NCI-H1694 treated with DMSO at 0.1 percent for 48 hours (cell line): ENCODE data around the gene SUSD2.
"Not testable (repeated sequence)": the region's sequence is repeated elsewhere in the genome, so short reads cannot be mapped to it uniquely, and the experiment has no call there.

Experiments used
- DNase-seq: peaks from one replicate; lab custom pipeline; 2025; lab: John Stamatoyannopoulos, UW

The SUSD2 gene

GRCh38 chr22:24181088-24181995, at the start of gene SUSD2:
SUSD2 (plus strand) TSS chr22:24181487; CDS start chr22:24181520, 33 bp downstream.
- peak; percentile 20 for DNase-seq

- no peak for DNase-seq
These were observed 47.9 kb upstream of the SUSD2 start for GRCh38 chr22:24133187-24133965.

- no peak for DNase-seq
These were observed 47.0 kb upstream of the SUSD2 start for GRCh38 chr22:24134090-24134846.

DNA sequence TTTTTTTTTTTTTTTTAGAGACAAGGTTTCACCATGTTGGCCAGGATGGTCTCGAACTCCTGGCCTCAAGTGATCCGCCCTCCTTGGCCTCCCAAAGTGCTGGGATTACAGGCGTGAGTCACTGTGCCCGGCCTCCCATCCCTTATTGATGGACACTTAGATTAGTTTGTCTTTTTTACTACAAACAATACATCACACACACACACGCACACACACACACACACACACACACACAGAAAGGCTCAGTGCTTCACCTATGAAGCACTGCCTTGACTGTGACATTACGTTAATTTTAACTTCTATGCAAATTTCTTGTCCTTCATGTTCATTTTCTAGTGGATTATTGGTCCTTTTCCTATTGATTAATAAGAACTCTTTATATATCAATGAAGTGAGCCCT, 44.8 kb upstream of the SUSD2 start:
- not testable (repeated sequence) for DNase-seq

- no peak for DNase-seq
These were observed 43.7 kb upstream of the SUSD2 start for GRCh38 chr22:24137595-24137994.

- DNase-seq = no peak
These were observed 42.5 kb upstream of the SUSD2 start for GRCh38 chr22:24138649-24139420.

GRCh38 chr22:24140357-24140756, 40.9 kb upstream of the SUSD2 start:
- DNase-seq = no peak

DNA sequence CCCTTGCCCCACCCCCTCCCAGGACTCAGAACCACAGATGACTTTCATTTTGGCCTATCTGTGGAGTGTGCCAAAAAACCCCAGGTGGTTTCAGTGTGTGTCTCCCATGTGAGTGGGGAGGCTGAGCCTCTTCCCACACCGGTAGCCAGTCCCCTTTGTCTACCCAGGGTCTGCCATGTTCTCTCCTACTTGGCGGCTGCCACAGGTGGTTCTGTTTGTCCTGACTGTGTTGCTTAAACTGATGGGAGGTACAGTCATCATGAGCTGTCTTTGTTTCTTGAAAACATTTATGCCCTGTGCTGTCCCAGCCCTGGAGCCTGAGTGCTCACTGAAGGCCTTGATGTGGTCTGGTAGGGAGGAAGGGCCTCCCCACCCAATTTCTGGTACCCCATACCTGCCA, 39.7 kb upstream of the SUSD2 start:
- no peak for DNase-seq

- no peak for DNase-seq
These were observed 39.0 kb upstream of the SUSD2 start for GRCh38 chr22:24142241-24142640.

GRCh38 chr22:24142831-24143230, 38.5 kb upstream of the SUSD2 start:
- no peak for DNase-seq

DNA sequence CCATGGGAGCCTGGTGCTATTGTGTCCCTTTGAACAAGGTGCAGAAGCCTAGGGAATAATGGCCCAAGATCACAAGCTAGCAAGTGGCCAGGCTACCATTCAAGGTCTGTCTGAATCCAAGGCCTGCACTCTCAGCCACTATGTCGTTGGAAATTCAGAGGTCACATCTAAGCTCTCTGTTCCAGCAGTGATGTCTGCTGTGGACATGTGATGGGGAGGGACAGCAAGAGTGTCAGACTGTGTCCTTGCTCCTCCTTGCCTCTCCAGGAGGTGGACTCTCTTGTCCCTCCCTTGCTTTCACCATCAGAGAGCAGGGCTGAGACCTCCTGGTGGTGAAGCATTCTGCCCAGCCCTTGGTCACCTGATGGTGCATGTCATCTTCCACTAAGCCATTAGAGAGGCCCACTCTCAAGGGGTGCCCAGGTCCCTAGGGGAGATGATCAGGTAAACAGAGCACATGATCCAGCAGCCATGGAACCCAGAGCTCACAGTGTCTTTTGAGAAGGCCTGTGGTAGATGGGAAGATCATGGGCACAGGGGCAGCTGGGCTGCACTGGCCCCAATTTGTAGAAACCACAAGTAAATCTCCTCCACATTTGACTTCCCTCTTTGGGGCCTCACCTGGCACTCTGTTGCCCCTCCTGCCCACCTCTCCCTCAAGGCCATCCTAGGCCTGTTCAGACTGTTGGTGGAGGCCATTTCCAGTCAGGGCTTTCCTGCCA, 37.1 kb upstream of the SUSD2 start:
- DNase-seq = no peak

DNA sequence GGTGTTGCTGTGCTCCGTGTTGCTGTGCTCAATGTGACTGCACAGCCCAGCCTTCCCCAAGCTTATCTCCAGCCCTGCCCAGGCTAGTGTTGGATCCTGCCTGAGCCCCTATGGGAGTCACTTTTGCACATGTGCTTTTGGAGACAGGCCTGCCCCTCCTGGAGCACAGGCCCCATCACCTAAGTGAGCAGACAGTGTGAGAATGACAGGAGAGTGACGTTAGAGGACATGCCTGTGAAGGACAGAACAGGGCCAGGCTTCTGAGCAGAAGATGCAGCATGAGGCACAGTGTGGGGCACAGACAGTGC, 36.6 kb upstream of the SUSD2 start:
- DNase-seq = no peak

DNA sequence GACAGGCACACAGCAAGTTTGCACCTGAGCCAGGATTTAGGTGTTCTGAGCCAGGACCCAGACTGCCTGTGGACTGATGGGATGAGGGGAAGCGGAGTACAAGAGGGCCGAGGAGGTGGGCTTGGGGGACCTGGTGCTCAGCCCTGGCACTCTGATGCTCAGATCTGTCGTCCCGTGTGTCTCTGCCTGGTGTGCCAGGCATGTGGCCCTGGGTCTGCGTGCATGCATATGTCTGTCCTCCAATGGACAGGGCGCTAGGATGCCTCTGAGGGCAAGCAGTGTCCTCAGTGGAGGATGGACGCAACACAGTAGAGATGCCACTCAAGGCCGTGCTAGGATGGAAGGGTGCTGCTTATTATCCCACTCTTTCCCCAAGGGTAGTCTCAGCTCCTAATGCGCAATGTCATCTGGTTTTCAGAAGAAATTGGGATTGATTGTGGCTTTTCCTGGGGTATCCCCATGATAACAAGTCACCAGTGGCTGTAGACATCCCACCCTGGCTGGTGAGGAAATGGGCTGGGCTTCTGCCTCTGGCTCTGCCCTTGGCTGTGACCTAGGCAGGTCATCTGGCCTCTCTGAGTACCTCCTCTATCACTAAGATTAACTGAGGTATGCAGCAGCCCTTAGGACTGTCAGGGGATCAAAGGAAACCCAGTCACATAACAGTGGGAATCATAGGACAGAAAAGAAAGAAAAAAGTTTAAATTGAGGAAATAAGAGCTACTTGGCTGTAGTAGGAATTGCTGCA, 35.7 kb upstream of the SUSD2 start:
- no peak for DNase-seq

DNA sequence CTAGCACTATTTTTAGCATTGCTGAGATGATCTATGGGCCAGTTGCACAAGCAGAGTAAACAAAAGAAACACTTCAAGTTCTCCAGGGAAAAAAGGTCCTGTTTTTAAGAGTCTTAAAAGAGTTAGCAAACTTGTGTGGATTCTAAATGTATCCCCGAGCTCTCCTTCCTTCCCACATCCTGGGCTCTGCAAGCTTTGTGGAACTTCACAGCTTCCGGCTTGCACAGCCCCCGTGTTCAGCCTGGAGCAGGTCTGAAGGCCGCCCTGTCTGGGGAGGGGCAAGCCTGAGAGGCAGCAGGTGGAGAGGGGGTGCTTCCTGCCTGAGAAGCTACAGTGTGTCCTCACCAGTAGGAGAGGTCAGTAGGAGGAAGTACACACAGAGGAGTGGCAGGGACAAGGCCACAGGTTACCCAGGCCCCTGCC, 35.1 kb upstream of the SUSD2 start:
- no peak for DNase-seq

DNA sequence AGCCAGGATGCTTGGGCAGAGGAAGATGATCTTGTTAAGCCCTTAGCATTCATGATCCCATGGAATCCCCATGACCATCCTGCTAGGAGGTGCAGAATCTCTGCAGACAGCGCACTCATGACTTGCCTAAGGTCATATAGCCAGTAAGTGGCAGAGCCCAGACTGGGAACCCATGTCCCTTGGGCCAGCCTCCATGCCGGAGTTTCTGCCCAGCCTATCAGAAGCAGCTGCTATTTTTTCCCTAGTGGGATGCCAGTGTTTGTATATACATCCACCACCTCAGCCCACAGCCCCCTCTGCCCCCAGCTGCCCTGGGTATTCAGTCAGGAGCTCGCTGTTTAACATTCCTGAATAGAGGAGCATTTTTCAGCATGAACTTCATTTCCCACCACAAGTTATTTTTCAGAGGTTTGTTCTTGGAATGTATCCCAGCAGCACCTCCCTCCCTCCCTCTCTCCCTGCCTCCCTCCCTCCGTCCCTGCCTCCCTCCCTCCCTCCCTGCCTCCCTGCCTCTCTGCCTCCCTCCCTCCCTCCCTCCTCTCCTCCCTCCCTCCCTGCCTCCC, 34.4 kb upstream of the SUSD2 start:
- DNase-seq = peak; percentile 45

GRCh38 chr22:24147666-24148065, 33.6 kb upstream of the SUSD2 start:
- no peak for DNase-seq

GRCh38 chr22:24148266-24149197, 32.8 kb upstream of the SUSD2 start:
- no peak for DNase-seq

GRCh38 chr22:24149198-24149590, 32.1 kb upstream of the SUSD2 start:
- DNase-seq = no peak

DNA sequence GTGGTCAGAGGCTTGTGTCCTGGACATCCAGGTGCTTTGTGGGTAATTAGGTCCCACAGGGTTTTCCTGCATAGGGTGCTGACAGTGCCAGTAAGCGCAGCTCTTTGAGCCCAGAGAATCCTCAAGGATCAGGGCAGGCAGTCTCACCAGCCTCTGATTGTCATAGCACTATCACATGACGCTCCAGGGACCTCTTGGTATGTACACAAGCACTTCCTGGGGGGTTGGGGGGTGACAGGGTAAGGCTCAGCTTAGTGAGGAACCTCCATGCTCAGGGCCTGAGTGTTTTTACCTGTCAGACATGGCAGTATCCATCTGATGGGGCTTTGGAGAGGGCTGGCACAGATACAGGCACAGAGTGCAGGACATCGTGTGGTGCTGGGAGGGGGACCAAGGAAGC, 27.9 kb upstream of the SUSD2 start:
- no peak for DNase-seq
